Left renal cortex interstitium (tissue), 4 donors: ENCODE results near the gene FOXP1. TPM values are rescaled to one million over a fixed set of nuclear protein-coding genes. Genes with fewer than 3 reads are reported as not detected.

Source experiments
- DNase-seq, 4 donors: peaks; one replicate each; pipeline ENCODE4 v3.0.0-alpha.2; 2013; ENCODE audit warnings: low read depth in 4 of 4, low spot score in 2 of 4, missing footprints in 1 of 4
- polyA plus RNA-seq, 4 donors: library from polyadenylated mRNA; unstranded; fragments of 120-200 nt; gene quantifications; one replicate each; pipeline ENCODE4 v1.2.1, GENCODE V29; 2013; ENCODE audit not compliant: insufficient read length in 4 of 4

The FOXP1 gene
- polyA plus RNA-seq, 4 donors, result 31.2 to 45.8 (median 38.9) TPM

DNA sequence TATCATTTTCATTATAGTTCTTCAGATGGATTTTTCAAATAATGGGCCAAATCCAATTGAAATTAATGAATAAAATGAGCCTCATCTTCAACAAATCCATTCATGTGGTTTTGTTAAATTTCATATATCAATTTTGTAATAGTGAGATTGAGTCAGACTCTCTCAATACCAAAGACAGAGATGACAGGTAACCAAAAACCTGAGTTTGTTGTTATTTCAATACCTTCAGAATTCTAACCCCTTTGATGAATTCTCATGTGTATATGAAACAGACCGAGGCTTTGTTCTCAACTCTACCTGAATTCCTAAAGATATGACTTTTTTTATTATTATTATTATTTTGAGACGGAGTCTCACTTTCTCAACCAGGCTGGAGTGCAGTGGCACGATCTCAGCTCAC lies 92.8 kb downstream of the FOXP1 start:
- no peak for DNase-seq

DNA sequence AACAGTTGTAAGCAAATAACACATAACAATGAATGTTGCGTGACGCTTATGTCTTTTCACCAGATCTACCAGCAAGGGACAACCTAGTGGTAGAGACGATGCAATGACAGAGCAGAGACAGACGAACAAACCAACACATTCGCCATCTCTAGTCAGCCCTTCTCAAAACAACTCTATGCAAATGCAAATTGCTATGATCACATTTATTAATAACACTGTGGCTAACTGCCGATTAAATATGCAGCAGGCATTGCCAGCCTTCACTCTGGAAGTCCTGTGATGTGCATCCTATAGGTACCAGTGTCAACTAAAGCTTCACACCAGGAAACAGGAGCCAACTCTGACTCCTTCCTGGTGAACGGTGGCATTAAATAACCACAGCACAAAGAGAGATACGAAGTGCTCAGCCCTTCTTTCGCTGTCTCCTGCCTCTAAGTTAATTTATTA lies 94.2 kb downstream of the FOXP1 start:
- no peak for DNase-seq

DNA sequence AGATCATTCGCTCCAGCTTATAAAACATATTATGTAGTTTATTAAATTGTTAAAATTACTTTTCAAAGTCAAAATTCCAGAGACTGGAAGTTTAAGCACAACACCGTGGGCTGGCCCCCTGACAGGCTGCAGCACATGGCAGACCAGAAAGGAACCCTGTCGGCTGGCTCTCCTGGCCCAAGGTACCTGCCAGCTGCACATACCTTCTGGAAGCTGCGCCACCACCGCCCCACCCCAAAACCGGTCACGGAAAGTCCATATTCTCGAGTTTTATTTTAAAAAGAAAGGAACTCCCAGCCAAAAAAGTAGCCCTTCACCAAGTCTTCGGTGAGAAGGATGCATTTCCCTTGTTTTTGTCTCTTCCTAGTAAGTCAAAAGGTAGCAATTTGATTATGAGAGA lies 94.6 kb downstream of the FOXP1 start:
- no peak for DNase-seq

DNA sequence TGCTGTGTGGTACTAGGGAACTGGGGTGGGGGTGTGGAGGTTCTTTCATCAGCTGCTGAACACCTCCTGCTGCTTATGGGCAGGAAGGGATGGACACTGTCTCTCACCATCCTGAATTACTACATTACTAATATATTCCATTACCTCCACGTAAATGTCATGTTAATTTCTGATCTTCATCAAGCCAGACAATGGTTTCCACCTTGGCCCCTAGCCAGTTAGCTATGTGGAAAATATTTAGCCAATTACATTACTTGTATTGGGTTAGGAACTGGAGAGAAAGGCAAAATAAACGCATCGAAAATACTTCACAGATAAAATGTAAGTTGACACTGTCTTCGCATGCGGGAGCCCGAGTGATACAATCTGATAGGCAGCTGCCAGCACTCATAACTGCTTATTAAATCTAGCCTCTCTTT lies 95.1 kb downstream of the FOXP1 start:
- DNase-seq, result no peak

DNA sequence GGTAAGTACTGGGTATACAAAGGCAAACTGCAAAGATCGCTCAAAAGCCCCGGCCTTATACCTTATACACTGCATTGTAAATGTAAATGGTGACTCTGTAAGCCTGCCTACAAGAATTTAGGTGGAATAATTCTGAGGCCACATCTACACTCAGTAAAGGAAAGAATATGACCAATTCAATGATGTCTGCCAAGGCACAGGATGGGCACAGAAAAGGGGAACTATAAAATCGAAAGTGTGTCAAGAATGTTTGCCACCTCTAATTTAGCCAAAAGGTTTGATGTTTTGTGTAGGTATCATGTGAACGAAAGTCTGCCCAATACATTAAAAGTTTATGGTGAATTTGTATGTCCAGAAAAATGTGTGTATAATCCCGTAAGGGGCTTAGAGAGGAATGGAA lies 96.1 kb downstream of the FOXP1 start:
- no peak for DNase-seq

DNA sequence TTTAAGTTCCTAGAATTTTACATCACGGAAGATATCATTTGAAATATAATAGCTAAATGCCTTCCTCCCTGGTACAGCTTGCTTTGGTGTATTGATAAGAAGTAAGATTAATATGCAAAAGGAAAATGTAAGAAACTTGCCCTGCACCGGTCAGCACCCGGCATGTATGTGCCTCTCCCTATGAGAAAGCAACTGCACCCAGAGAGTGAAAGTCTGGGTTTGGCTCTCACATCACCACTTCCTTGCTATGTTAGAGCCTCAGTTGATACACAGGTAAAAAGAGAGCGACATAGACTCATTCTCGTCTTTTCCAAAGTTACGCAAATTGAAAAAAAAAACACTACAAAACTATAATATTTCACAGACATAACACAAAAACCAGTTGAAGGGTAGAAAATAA lies 96.7 kb downstream of the FOXP1 start:
- no peak for DNase-seq

DNA sequence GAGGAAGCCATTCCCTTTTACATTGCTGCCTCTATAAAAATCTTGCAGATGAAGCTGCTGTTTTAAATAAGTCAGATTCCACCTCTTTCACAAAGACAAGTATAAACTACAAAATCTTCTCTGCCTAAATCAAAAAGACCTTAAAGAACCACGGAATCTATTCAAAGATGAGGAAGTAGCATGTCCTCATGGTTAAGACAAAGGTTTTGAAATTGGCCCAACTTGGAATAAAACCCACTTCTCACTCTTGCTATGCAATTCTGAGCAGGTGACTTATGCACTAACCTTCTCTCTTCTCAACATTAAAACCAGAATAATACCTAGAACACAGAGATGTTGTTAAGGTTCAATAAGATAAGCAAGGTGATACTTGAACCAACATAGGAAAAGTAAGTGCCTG lies 97.6 kb downstream of the FOXP1 start:
- no peak for DNase-seq

DNA sequence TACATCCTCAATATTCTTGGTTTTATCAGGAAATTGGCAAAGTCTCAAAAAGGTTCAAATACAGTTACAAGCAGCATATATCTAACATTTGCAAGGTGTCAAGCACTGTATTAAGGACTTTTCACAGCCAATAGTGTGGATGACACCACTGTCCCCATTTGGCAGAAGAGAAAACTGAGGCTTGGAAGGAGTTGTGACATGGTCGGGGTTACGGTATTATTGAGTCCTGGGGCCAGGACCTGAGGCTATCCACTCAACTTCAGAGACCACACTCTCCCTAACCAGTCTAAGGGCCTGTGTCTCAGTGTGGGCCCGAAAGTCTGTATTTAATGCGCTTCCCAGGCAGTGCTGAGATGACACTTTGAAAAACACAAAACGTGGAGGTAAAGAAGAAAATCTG lies 99.1 kb downstream of the FOXP1 start:
- DNase-seq, result no peak

DNA sequence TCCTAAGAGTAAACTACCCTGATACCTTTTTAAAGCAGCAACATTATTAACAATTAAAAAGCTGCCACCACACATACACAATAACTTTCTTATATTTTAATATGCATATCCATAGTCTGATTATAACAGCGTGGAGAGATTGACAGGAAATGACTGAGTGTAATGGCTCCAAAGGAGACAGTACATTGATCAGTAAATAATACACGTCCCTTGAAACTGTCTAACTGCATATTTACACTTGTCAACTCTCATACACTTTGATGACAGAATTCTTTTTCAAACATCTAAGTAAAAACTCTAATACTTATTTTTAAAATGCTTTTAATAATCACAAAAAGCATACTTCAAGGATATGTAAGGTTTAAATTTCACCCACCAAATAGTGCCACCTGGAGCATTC lies 99.5 kb downstream of the FOXP1 start:
- no peak for DNase-seq

DNA sequence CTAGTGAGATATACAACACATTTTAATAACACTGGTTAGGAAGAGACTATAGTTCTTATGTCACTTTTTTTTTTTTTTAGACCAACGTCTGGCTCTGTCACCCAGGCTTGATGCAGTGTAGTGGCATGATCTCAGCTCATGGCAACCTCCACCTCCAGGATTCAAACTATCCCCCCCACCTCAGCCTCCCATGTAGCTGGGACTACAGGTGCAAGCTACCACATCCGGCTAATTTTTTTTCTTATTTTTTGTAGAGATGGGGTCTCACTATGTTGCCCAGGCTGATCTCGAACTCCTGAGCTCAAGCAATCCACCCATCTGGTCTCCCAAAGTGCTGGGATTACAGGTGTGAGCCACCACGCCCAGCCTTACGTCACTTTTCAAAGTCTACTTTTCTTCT lies 100.8 kb downstream of the FOXP1 start:
- no peak for DNase-seq

DNA sequence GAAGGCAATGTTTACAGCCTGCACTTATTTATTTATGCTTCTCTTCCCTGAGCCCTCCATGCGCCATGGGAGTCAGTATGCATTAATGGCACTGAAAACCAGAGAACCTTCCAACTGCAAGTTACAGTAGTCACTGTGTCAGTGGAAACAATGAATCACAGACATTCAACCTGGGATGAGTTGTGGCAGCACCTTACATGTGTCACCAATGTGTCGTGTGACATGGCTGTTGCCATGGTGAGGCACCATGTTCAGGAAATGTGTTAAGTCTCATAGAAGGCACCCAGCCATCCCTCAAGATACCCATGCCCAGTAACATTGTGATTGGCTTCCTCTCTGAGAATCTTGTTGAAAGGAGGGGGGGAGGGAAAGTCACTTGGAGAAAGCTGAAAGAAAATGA lies 105.0 kb downstream of the FOXP1 start:
- no peak for DNase-seq

DNA sequence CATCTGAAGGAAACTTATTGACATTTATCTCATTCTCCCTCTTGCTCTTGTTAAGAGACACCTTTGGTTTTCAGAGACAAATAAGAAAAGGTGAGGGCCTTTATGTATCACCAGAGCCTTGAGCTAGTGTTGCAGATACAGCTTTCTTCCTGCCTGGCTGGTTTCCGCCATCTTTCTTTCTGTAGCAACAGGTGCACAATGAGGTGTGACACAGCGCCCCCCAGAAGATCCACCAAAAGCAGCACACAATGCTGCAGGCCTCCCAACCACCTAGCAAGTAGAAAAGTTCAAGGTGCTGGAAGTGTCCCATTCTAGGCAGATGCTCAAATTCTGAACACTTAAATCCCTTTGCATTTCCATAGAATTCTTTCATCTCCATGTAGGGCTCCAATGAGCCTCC lies 106.6 kb downstream of the FOXP1 start:
- no peak for DNase-seq

DNA sequence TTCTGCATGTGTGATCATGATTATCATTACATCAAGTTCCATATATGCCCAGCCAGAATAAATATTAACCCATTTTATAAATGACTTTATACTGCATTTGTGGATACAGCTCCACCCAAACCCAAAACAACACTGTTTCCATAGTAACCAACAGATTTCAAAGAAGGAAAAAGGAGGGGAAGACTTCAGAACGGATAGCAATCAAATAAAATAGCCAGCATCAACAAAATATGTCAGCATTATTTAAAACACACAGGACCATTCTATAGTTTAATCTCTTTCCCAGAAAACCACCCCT lies 114.4 kb downstream of the FOXP1 start:
- no peak for DNase-seq

DNA sequence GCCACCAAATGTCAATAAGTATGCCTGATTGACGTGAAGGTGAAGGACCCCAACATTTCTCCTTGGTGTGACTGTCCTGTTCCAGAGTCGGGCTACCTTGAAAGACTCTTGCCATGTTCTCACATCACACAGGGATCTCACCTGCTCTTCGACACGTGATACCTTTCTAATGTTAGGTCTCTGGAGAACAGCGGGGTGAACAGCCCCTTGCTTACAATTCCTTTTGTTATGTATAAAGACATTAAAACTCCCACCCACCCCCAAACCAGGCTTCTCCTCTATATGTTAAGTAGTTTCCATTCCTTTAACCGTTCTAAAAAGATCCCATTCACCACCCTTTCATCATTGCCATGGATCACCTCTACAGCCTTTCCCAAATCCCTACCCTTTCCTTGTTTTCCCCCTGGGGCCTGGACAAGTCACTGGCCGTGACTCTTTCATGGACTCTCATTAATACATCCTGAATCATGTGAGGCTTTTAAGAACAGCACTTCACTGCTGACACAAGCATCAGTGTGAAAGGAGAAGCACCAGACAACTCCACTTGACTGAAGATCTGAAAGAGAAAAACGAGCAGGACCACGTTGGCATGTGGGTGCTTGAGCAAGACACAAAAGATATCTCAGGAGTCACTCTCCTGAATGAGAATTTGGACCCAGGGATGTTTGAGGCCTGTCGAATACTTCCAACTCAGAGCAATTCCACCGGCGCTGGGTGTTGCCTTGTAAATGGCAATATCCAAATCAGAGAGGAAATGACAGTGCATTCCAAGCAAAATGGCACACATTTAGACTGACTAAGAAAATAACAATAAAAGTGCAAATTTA lies 115.0 kb downstream of the FOXP1 start:
- DNase-seq, result no peak

DNA sequence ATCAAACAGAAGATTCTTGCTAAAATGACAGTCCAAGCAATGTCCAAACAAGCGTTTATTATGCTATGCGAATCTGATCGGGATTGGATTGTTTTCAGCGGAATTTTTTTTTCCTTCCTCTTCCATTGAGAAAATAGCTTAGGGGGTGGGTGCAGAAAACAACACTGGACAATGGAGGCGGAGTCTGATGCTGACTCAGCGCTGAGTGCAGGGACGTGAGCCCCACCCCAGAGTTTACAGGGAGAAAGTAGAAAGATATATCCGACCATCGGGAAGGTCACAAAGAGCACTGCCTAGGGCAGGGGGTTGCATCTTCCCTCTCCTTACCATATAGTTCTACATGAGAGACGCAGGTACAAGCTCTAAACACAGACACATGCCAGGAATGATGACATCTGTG lies 117.0 kb downstream of the FOXP1 start:
- no peak for DNase-seq

DNA sequence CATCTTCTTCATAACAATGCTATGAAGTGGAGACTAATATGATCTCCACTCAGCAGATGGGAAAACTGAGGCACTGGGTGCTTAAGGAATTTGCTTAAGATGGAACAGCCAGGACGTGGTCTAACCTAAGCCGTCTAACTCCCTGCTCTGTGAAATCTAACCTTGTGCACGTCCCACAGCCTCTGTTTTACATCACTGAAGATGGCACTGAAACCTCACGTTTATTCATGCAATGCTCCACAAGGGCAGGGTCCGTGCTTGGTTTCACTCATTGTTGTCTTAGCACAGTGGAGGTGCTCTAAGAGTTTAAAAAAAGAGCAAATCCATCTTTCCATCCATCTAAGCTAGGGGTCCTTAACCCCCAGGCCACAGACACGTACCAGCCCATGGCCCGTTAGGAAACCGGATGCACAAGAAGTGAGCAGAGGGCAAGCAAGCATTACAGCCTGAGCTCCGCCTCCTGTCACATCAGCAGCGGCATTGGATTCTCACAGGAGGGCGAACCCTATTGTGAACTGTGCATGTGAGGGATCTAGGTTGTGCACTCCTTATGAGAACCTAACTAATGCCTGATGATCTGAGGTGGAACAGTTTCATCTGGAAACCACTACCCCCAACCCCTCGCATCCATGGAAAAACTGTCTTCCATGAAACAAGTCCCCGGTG lies 118.0 kb downstream of the FOXP1 start:
- DNase-seq, result no peak

DNA sequence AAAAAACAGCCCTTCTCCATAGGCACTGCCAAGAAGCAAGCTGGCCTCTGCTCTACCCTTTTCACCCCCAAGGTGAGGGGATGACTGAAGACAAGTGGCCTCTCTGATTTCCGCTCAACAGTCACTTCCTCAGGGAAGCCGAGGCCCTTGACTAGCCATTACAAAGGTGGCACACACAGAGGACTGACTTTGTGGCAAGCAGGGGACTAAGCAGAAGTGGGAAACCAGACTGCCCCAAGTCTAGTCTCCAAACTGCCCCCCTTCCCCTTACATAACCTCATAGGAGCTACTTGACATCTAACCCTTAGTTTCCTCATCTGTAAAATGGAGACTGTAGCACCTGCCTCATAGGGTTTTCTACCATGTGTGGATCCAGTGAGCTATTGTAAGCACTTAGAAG lies 118.9 kb downstream of the FOXP1 start:
- no peak for DNase-seq

DNA sequence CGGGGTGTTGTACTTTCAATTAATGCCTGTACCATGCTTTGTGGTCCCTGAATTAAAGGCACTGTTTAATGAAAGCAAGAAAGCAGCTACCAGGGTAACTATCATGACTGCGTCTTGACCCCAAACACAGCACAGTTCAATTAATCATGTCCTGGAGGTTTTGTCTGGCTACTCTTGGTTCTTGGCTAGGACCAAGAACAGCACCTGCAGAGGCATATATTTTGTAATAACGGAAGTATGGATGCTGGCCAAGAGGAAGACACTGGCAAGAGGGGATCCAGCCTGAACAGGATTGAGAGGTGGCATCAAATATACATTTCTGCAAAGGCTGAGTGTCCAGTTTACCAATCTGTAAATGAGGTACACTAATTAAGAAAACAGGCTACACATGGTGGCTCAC lies 119.9 kb downstream of the FOXP1 start:
- DNase-seq, result no peak

DNA sequence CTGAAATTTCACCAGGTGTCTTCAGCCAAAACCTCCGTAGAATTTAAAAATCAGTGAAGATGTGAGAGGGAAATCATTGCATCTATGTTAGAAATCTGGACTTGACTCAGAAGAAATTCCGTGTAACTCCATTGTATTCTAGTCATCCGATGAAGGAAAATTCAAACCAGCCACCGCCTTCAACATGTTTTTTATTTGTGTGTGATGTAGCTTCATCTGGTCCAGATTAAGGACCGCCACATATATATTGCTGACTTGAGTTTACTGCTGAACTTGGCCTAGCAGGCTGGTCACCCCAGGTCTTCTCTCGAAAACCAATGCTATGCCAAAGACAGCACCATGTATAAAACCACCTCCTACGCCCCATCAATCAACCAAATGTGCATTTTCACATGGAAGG lies 120.9 kb downstream of the FOXP1 start:
- DNase-seq, result no peak

DNA sequence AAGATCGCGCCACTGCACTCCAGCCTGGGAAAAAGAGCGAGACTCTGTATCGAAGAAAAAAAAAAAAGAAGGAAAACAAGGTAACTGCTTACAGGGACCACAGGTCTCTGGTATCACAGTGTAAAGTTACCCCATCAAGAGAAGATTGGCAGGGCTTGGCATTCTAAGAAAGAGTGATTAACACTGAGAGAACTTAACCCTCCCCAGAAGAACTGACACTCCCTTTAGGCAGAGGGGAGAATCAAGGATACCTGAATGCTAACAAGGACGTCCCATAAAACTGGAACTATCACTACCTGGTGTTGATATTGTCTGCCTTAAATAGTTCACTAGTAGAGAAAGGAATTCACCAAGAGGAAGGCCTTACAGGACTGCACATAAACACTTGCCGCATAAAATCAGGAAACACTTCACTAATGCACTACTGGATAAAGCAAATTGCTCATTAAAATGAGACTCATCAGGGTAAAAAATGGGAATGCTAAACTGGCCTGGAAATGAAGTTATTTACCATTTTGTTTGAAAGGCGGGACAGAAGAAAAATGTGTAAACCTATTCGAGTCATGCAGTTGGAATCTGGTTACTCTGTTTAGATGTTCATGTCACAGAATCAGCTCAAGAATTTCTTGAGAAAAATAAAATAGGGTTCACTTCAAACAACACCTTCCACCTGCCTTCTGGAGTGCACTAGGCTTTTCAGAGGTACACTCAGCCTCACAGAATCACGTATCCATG lies 121.6 kb downstream of the FOXP1 start:
- no peak for DNase-seq

DNA sequence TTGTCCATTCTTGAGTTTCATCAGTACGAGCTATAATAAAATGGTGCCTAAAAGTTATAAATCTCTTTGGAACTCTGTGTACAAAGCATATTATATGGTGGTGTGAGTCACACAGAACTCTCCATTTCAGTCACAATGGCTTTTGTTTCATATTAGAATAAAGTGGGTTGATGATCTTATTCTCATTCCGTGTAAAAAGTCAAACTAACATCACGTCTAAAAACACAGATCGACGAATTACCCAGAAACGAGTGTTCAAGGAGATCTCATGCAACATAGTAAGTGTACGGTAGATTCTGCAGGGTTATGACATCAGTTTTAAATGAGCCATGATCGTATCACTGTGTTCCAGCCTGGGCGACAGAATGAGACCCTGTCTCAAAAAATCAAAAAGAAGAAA lies 122.4 kb downstream of the FOXP1 start:
- DNase-seq, result no peak

DNA sequence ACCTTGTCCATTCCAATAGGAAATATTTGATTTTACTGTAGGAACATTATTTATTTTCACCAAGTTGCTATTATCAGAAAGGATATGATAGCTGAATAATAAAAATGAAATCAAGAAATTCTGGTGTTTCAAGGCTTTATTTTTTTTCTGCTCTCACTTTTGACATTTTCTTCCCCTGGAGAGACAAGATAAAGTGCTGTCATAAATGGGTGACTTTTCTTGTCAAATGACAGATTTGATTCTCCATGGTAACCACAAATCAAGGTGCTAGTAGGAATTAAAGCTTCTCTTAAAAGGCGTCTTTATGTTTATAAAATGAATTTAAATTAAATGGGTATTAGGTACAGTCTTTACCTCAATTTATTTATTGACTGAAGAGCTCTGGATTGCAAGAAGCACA lies 124.6 kb downstream of the FOXP1 start:
- DNase-seq, result no peak
